GM06990 (cell line): ENCODE measurements around the gene BCL6B.
A peak's percentile ranks its signal among the peaks of the same experiment; 100 is the strongest.

Experiments
- DNase-seq: peaks from one replicate; pipeline ENCODE4 v3.0.0-alpha.2; 2011; ENCODE audit not compliant: insufficient read length; ENCODE audit errors: extremely low read depth
- H3K27me3 ChIP-seq: replicated peaks from 2 replicates; pipeline ENCODE4 v1.6.0; 2011; ENCODE audit warnings: low read length; ENCODE audit not compliant: control insufficient read depth, insufficient read depth
- H3K36me3 ChIP-seq: 2 replicates; pipeline ENCODE4 v1.5.1; 2011; ENCODE audit warnings: low read length; ENCODE audit not compliant: control insufficient read depth, insufficient read depth
- H3K4me3 ChIP-seq: replicated peaks from 2 replicates; pipeline ENCODE4 v1.5.1; 2011; ENCODE audit warnings: low read depth, mild to moderate bottlenecking, control low read depth, low read length
- CTCF ChIP-seq: IDR thresholded peaks from 2 replicates; pipeline ENCODE4 v1.5.1; 2011; ENCODE audit warnings: low read length, control low read depth, mild to moderate bottlenecking, inconsistent platforms; ENCODE audit not compliant: insufficient read depth, poor library complexity, severe bottlenecking

Gene BCL6B

GRCh38 chr17:7014261-7014994 is 8.4 kb upstream of the BCL6B start:
- TF ChIP-seq CTCF: peak; percentile 47
- Histone ChIP-seq H3K4me3 (peak overlapping the region; percentile 95), H3K27me3 (no peaks in the 10 kb centered on the region), H3K36me3 (peaks cover 6% of the 10 kb centered on the region)
- peak; percentile 98 for DNase-seq

DNA sequence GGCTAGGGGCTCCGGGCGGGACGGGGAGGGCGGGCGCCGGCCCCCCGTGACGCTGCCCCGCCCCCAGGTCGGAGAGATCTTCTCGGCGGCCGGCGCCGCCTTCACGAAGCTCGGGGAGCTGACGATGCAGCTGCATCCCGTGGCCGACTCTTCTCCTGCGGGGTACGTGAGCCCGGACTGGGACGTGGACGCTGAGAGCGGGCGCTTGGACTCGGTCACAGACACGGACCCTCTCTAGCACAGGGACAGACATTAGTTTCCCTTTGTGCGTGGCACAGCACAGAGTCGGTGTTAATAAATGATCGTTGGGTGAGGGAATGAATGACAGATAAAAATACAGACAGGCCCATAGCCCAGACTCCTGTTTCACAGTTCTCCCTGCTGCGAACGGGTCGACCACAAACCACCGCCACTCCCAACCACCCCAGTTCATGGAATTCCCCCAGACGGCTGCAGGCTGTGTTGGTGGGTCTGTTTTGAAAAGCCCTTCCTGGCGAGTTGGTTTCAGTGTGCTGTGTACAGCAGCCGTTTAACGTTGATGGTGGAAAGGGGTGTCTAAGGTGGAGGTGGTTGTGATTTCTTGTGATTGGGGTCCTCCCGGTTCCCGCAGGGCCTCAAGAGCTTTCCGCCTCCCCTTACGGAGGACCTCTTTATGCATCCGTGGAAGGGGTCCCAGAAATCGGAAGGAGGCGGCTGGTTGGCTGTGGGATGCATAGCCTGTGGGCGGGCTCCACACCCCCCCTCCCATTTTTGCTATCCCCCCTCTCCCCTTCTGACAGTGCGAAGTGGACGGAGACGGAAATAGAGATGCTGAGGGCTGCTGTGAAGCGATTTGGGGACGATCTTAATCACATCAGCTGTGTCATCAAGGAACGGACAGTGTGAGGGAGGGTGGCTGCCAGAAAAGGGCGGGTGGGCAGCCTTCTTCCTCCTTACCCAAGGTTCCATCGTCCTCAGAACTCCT is 7.6 kb upstream of the BCL6B start:
- TF ChIP-seq CTCF: no peak
- DNase-seq: no peak
- Histone ChIP-seq H3K4me3 (peak overlapping the region; percentile 95), H3K36me3 (peaks cover 6% of the 10 kb centered on the region), H3K27me3 (no peaks in the 10 kb centered on the region)

DNA sequence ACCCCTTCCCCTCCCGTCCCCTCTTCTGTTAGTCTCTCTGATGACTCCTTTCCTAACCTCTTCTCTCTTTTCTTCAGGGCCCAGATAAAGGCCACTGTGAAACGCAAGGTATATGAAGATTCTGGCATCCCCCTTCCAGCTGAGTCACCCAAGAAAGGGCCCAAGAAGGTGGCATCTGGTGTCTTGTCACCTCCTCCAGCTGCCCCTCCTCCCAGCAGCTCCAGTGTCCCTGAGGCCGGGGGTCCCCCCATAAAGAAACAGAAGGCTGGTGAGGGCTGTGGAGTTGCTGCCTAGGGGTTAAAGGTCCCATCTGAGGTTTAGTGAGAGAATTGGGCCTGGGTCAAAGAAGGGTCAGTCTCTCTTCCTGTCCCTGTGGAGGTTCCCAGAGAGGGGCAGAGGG is 6.4 kb upstream of the BCL6B start:
- no peak for TF ChIP-seq CTCF
- DNase-seq: no peak
- H3K36me3 ChIP-seq: peaks cover 6% of the 10 kb centered on the region
- H3K27me3 ChIP-seq: no peaks in the 10 kb centered on the region
- H3K4me3 ChIP-seq: peak overlapping the region; percentile 95

- Histone ChIP-seq H3K36me3 (peaks cover 6% of the 10 kb centered on the region), H3K27me3 (no peaks in the 10 kb centered on the region), H3K4me3 (no peak overlapping the region)
- TF ChIP-seq CTCF: no peak
- DNase-seq: no peak
These were observed 5.7 kb upstream of the BCL6B start for GRCh38 chr17:7016886-7017826.

- no peak overlapping the region for H3K4me3 ChIP-seq
- no peak for TF ChIP-seq CTCF
- H3K36me3 ChIP-seq: peaks cover 6% of the 10 kb centered on the region
- DNase-seq: no peak
- no peaks in the 10 kb centered on the region for H3K27me3 ChIP-seq
These were observed 5.0 kb upstream of the BCL6B start for GRCh38 chr17:7017827-7018200.
